ENCODE measurements around the gene RFTN1.

Gene RFTN1

GRCh38 chr3:16406579-16406978 is 106.9 kb downstream of the RFTN1 start:
- no peak overlapping the region for H3K9ac ChIP-seq (ENCODE audit: low read length)
- no peak overlapping the region for H3K27ac ChIP-seq (ENCODE audit: low read depth, low read length)
- H3K9me3 ChIP-seq (ENCODE audit: low read length) = no peaks in the 10 kb centered on the region
- no peaks in the 10 kb centered on the region for H3K27me3 ChIP-seq (ENCODE audit: control insufficient read depth in 1 of 2, insufficient read depth in 2 of 2, low read length in 2 of 2)
- no peaks in the 10 kb centered on the region for H3K4me1 ChIP-seq (ENCODE audit: insufficient read depth, low read length)
- no peak overlapping the region for H3K4me3 ChIP-seq (ENCODE audit: low read depth in 1 of 2, low read length in 2 of 2)
- H3K36me3 ChIP-seq (ENCODE audit: insufficient read depth, low read length) = no peaks in the 10 kb centered on the region

DNA sequence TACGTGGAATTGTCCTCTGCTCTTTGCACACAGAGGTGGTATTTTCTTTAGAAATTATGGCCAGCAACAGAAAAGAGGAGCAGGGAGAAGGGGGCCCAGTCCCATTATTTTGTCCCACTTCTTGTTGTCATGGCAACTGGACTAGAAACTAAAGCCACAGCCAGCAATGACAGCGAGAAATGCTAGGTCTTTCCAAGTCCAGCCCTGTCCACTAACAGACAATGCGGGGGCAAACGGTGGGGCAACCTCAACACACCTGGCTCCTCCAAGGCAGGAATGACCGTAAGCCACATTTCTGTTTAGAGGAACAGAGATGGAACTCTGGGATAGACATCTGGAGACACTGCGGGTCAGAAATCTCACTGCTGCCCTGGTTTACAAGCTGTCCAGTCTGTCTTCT is 107.3 kb downstream of the RFTN1 start:
- Histone ChIP-seq H3K4me3 (ENCODE audit: low read depth in 1 of 2, low read length in 2 of 2) (no peak overlapping the region), H3K27me3 (ENCODE audit: control insufficient read depth in 1 of 2, insufficient read depth in 2 of 2, low read length in 2 of 2) (no peaks in the 10 kb centered on the region), H3K27ac (ENCODE audit: low read depth, low read length) (no peak overlapping the region), H3K36me3 (ENCODE audit: insufficient read depth, low read length) (no peaks in the 10 kb centered on the region), H3K9ac (ENCODE audit: low read length) (no peak overlapping the region), H3K9me3 (ENCODE audit: low read length) (no peaks in the 10 kb centered on the region), H3K4me1 (ENCODE audit: insufficient read depth, low read length) (no peaks in the 10 kb centered on the region)

DNA sequence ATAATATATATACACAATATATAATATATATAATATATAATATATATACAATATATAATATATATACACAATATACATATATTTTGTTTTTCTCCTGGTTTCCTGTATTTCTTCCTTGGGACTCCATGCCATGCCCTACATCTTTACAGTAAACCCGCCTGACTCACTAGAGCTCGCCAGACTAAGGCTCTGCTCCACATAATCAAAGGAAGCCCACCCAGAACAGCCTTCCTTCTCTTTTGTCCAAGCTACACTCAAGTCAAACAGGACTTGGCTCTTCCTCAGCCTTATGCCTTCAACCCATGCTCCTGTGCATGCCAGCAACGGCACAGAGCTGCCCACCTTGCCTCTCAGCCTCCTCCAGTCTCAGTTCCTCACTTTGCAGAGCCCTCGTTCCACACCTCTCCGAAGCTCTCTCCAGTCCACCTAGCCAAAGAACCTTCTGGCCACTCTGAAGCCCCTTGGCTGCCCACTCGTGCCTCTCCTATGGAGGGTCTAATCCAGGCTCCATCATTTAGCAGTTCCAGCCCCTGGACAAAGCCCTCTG is 109.1 kb downstream of the RFTN1 start:
- Histone ChIP-seq H3K4me3 (ENCODE audit: low read depth in 1 of 2, low read length in 2 of 2) (no peak overlapping the region), H3K9ac (ENCODE audit: low read length) (no peak overlapping the region), H3K36me3 (ENCODE audit: insufficient read depth, low read length) (no peaks in the 10 kb centered on the region), H3K4me1 (ENCODE audit: insufficient read depth, low read length) (no peaks in the 10 kb centered on the region), H3K27me3 (ENCODE audit: control insufficient read depth in 1 of 2, insufficient read depth in 2 of 2, low read length in 2 of 2) (no peaks in the 10 kb centered on the region), H3K27ac (ENCODE audit: low read depth, low read length) (no peak overlapping the region), H3K9me3 (ENCODE audit: low read length) (no peaks in the 10 kb centered on the region)

- Histone ChIP-seq H3K9me3 (ENCODE audit: low read length) (no peaks in the 10 kb centered on the region), H3K9ac (ENCODE audit: low read length) (no peak overlapping the region), H3K36me3 (ENCODE audit: insufficient read depth, low read length) (no peaks in the 10 kb centered on the region), H3K4me3 (ENCODE audit: low read depth in 1 of 2, low read length in 2 of 2) (no peak overlapping the region), H3K27ac (ENCODE audit: low read depth, low read length) (no peak overlapping the region), H3K27me3 (ENCODE audit: control insufficient read depth in 1 of 2, insufficient read depth in 2 of 2, low read length in 2 of 2) (no peaks in the 10 kb centered on the region), H3K4me1 (ENCODE audit: insufficient read depth, low read length) (no peaks in the 10 kb centered on the region)
Measured at GRCh38 chr3:16402451-16402850, 111.0 kb downstream of the RFTN1 start.

- Histone ChIP-seq H3K4me3 (ENCODE audit: low read depth in 1 of 2, low read length in 2 of 2) (no peak overlapping the region), H3K27ac (ENCODE audit: low read depth, low read length) (no peak overlapping the region), H3K4me1 (ENCODE audit: insufficient read depth, low read length) (no peaks in the 10 kb centered on the region), H3K27me3 (ENCODE audit: control insufficient read depth in 1 of 2, insufficient read depth in 2 of 2, low read length in 2 of 2) (no peaks in the 10 kb centered on the region), H3K9me3 (ENCODE audit: low read length) (no peaks in the 10 kb centered on the region), H3K9ac (ENCODE audit: low read length) (no peak overlapping the region), H3K36me3 (ENCODE audit: insufficient read depth, low read length) (no peaks in the 10 kb centered on the region)
Measured at GRCh38 chr3:16401273-16401672, 112.2 kb downstream of the RFTN1 start.

DNA sequence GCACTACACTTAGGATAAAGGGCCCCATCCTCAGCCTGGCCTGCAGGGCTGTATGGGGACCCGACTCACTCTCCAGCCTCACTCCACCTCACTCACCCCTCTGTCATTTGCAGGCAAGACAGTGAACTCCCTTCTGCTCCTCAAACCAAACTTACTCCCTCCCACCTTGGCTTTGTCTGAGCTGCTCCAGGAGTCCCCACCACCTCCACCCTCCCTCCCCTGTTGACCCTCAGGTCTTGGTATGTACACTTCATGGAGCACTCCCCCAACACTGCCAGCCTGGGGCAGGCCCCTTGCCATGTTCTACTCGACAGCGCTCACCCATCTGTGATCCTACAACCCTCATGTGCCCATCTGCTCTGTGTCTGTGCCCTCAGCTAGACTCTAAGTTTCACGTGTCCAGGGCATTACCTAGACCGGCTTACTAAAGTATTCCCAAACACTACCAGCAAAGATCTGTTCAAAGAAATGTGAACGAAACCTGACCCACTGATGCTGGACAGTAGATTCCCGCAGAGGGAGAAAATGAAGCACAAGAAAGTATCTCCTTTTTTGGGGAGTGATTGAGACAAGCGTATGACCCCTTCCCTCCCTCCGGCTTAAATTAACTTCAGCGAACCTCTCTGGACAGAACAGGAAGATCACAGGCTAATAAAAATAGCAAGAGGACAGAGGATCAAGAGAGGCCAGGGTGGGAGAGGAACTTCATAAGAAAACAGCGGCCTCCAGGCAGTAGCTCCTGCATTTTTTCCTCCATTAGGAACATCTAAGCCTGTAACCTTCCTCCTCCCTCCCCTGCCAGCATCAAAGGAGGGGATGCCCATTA is 113.2 kb downstream of the RFTN1 start:
- no peaks in the 10 kb centered on the region for H3K36me3 ChIP-seq (ENCODE audit: insufficient read depth, low read length)
- H3K27ac ChIP-seq (ENCODE audit: low read depth, low read length) = no peak overlapping the region
- no peak overlapping the region for H3K9ac ChIP-seq (ENCODE audit: low read length)
- no peaks in the 10 kb centered on the region for H3K4me1 ChIP-seq (ENCODE audit: insufficient read depth, low read length)
- H3K4me3 ChIP-seq (ENCODE audit: low read depth in 1 of 2, low read length in 2 of 2) = no peak overlapping the region
- H3K9me3 ChIP-seq (ENCODE audit: low read length) = no peaks in the 10 kb centered on the region
- no peaks in the 10 kb centered on the region for H3K27me3 ChIP-seq (ENCODE audit: control insufficient read depth in 1 of 2, insufficient read depth in 2 of 2, low read length in 2 of 2)

GRCh38 chr3:16399473-16399872 is 114.0 kb downstream of the RFTN1 start:
- Histone ChIP-seq H3K27ac (ENCODE audit: low read depth, low read length) (no peak overlapping the region), H3K9me3 (ENCODE audit: low read length) (no peaks in the 10 kb centered on the region), H3K9ac (ENCODE audit: low read length) (no peak overlapping the region), H3K36me3 (ENCODE audit: insufficient read depth, low read length) (no peaks in the 10 kb centered on the region), H3K4me3 (ENCODE audit: low read depth in 1 of 2, low read length in 2 of 2) (no peak overlapping the region), H3K27me3 (ENCODE audit: control insufficient read depth in 1 of 2, insufficient read depth in 2 of 2, low read length in 2 of 2) (no peaks in the 10 kb centered on the region), H3K4me1 (ENCODE audit: insufficient read depth, low read length) (no peaks in the 10 kb centered on the region)

- Histone ChIP-seq H3K4me1 (ENCODE audit: insufficient read depth, low read length) (no peaks in the 10 kb centered on the region), H3K27ac (ENCODE audit: low read depth, low read length) (no peak overlapping the region)
Measured at GRCh38 chr3:16398648-16399047, 114.9 kb downstream of the RFTN1 start.

GRCh38 chr3:16396202-16396601 is 117.3 kb downstream of the RFTN1 start:
- H3K9ac ChIP-seq (ENCODE audit: low read length) = no peak overlapping the region
- H3K9me3 ChIP-seq (ENCODE audit: low read length) = no peaks in the 10 kb centered on the region
- H3K36me3 ChIP-seq (ENCODE audit: insufficient read depth, low read length) = no peaks in the 10 kb centered on the region
- H3K27me3 ChIP-seq (ENCODE audit: control insufficient read depth in 1 of 2, insufficient read depth in 2 of 2, low read length in 2 of 2) = no peaks in the 10 kb centered on the region
- peaks cover 5% of the 10 kb centered on the region for H3K4me1 ChIP-seq (ENCODE audit: insufficient read depth, low read length)
- no peak overlapping the region for H3K27ac ChIP-seq (ENCODE audit: low read depth, low read length)
- H3K4me3 ChIP-seq (ENCODE audit: low read depth in 1 of 2, low read length in 2 of 2) = no peak overlapping the region

More at GRCh38 chr3:16398648-16399047, 114.9 kb downstream of the RFTN1 start:
- Histone ChIP-seq H3K36me3 (ENCODE audit: insufficient read depth, low read length) (no peaks in the 10 kb centered on the region), H3K27me3 (ENCODE audit: control insufficient read depth in 1 of 2, insufficient read depth in 2 of 2, low read length in 2 of 2) (no peaks in the 10 kb centered on the region), H3K4me3 (ENCODE audit: low read depth in 1 of 2, low read length in 2 of 2) (no peak overlapping the region), H3K9me3 (ENCODE audit: low read length) (no peaks in the 10 kb centered on the region), H3K9ac (ENCODE audit: low read length) (no peak overlapping the region)

DNA sequence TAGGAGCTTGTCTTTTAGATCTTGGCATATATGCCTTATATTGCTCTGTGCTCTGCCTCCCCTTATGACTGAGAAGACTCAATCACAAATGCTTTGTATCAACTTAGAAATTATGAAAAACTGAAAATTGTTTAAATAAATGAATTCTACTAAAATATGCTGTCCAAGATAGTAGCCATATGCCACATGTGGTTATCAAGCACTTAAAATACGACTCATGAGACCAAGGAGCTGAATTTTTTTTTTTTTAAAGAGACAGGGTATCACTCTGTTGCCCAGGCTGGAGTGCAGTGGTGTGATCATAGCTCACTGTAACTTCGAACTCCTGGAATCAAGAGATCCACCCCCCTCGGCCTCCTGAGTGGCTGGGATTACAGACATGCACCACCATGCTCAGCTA is 118.3 kb downstream of the RFTN1 start:
- Histone ChIP-seq H3K9ac (ENCODE audit: low read length) (no peak overlapping the region), H3K27ac (ENCODE audit: low read depth, low read length) (no peak overlapping the region), H3K9me3 (ENCODE audit: low read length) (no peaks in the 10 kb centered on the region), H3K4me1 (ENCODE audit: insufficient read depth, low read length) (peaks cover 5% of the 10 kb centered on the region), H3K4me3 (ENCODE audit: low read depth in 1 of 2, low read length in 2 of 2) (no peak overlapping the region), H3K27me3 (ENCODE audit: control insufficient read depth in 1 of 2, insufficient read depth in 2 of 2, low read length in 2 of 2) (no peaks in the 10 kb centered on the region), H3K36me3 (ENCODE audit: insufficient read depth, low read length) (no peaks in the 10 kb centered on the region)

GRCh38 chr3:16394639-16395038 is 118.9 kb downstream of the RFTN1 start:
- H3K4me3 ChIP-seq (ENCODE audit: low read depth in 1 of 2, low read length in 2 of 2) = no peak overlapping the region
- H3K4me1 ChIP-seq (ENCODE audit: insufficient read depth, low read length) = peaks cover 5% of the 10 kb centered on the region

GRCh38 chr3:16392717-16393116 is 120.8 kb downstream of the RFTN1 start:
- Histone ChIP-seq H3K9ac (ENCODE audit: low read length) (no peak overlapping the region), H3K4me1 (ENCODE audit: insufficient read depth, low read length) (peaks cover 11% of the 10 kb centered on the region), H3K4me3 (ENCODE audit: low read depth in 1 of 2, low read length in 2 of 2) (no peak overlapping the region), H3K9me3 (ENCODE audit: low read length) (no peaks in the 10 kb centered on the region), H3K27ac (ENCODE audit: low read depth, low read length) (no peak overlapping the region), H3K36me3 (ENCODE audit: insufficient read depth, low read length) (no peaks in the 10 kb centered on the region), H3K27me3 (ENCODE audit: control insufficient read depth in 1 of 2, insufficient read depth in 2 of 2, low read length in 2 of 2) (no peaks in the 10 kb centered on the region)

More at GRCh38 chr3:16394639-16395038, 118.9 kb downstream of the RFTN1 start:
- Histone ChIP-seq H3K9ac (ENCODE audit: low read length) (no peak overlapping the region), H3K9me3 (ENCODE audit: low read length) (no peaks in the 10 kb centered on the region), H3K27ac (ENCODE audit: low read depth, low read length) (no peak overlapping the region), H3K27me3 (ENCODE audit: control insufficient read depth in 1 of 2, insufficient read depth in 2 of 2, low read length in 2 of 2) (no peaks in the 10 kb centered on the region), H3K36me3 (ENCODE audit: insufficient read depth, low read length) (no peaks in the 10 kb centered on the region)

Measured in muscle layer of colon (tissue), 2 donors.